Right forelimb (tissue), 1 donor: ENCODE measurements around the gene PSG3.
"Not testable (repeated sequence)": the region's sequence is repeated elsewhere in the genome, so short reads cannot be mapped to it uniquely, and the experiment has no call there.

Source experiments
- DNase-seq: peaks from one replicate; pipeline ENCODE4 v3.0.0-alpha.2; 2018

PSG3 gene

DNA sequence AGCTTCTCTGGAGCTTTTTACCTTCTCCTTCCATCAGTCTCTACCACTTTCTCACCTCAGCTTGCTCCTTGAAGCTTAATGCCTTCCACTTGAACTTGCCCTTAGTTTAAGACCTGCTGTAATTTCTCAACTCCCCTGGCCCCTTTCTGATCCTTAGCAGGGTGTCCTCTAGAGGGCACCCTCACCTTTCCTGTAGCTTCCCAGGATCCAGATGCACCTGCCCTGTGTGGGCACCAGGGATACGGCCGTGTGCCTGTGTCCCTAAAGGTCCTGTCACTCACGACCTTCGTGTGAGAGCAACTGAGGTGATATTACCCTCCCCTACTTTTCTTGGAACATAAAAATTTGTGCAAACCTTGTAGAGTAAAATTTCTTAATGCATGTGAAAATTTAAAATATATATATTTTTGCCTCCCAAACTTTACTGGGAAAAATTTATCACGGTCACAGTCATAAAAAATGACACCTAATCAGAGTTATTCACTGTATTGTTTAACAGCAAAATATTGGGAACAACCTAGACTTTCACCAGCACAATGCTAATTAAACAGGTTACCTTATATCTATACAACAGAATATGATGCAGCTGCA, 46.4 kb downstream of the PSG3 start:
- DNase-seq, result no peak

DNA sequence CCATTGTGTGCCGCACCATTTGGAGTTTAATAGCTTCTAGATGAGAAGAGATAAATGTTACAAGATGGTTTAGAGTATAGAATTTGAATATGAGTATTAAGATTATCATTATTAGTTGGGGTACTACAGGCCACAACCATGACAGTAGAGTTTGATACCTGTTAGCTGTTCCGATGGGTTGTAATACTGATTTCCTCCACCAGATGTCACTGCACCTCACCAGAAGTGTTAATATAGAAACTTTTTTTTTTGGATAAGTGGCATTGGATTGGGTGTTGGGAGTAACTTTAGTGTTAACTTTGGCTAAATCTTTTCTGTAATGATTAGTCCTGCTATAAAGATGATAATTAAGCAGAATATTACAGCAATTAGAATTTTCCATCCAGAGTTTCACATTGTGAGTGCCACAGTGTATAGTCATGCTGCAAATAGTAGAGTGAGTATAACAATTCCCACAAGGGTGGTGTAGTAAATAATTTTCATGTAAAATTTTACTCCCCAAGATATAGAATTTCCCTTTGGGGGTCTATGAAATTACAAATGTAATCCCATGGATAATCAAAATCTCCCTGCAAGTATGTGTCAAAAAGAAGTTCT, 56.3 kb downstream of the PSG3 start:
- DNase-seq, result no peak

DNA sequence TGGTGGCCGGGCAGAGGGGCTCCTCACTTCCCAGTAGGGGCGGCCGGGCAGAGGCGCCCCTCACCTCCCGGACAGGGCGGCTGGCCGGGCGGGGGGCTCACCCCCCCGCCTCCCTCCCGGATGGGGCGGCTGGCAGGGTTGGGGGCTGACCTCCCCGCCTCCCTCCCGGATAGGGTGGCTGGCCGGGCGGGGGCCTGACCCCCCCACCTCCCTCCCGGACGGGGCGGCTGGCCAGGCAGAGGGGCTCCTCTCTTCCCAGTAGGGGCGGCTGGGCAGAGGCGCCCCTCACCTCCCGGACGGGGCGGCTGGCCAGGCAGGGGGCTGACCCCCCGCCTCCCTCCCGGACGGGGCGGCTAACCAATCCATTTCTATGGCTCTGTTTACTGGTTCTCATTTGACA, 64.0 kb downstream of the PSG3 start:
- not testable (repeated sequence) for DNase-seq

DNA sequence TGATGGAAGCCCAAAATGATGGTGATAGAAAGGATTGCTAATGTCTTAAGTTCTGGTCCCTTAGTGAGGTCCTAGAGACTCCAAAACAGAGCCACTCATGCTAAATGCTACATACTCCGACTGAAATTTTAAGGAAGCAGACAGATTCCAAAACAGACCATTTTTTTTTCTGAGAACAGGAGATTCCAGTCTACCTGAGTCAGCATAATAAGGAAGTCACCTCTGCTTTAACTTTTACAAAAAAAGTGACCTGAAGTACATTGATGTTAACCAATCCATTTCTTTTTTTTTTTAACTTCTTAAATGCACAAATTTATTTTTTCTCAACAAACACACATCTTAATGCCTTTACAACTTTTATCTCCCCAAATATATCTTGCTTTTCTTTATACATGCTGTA, 65.7 kb downstream of the PSG3 start:
- DNase-seq, result not testable (repeated sequence)
